Neutrophil (primary cell): ENCODE measurements around the gene SHANK1.

Experiments
- H3K27ac ChIP-seq: fragments of 200-600 bp; sonication (generic); 2 replicates; pipeline ENCODE4 v1.5.1; 2016; ENCODE audit warnings: mild to moderate bottlenecking, moderate library complexity
- H3K27me3 ChIP-seq: fragments of 200-600 bp; sonication (generic); 2 replicates; pipeline ENCODE4 v1.6.0; 2016; ENCODE audit warnings: mild to moderate bottlenecking
- H3K36me3 ChIP-seq: fragments of 200-600 bp; sonication (generic); 2 replicates; pipeline ENCODE4 v1.5.1; 2017
- H3K4me1 ChIP-seq, 2 experiments: fragments of 200-600 bp in 1 of 2; sonication (generic) in 1 of 2; 1 replicate in 1 of 2; 2 replicates in 1 of 2; pipeline versions ENCODE4 v1.5.1 to v1.6.1; 2013 to 2016; ENCODE audit warnings: low read depth in 1 of 2, low read length in 1 of 2, mild to moderate bottlenecking in 1 of 2, moderate library complexity in 1 of 2; ENCODE audit not compliant: control insufficient read depth in 1 of 2, insufficient read depth in 1 of 2
- H3K4me3 ChIP-seq, 2 experiments: fragments of 200-600 bp in 1 of 2; sonication (generic) in 1 of 2; 1 replicate in 1 of 2; 2 replicates in 1 of 2; pipeline ENCODE4 v1.5.1; 2013 to 2016; ENCODE audit warnings: low read depth in 1 of 2, low read length in 1 of 2, mild to moderate bottlenecking in 1 of 2, moderate library complexity in 1 of 2
- H3K9me3 ChIP-seq: fragments of 200-600 bp; sonication (generic); 2 replicates; pipeline ENCODE4 v1.5.1; 2016
- TF ChIP-seq, protein P1 (sequence below): fragments of 200-600 bp; sonication (generic); IDR thresholded peaks from 2 replicates; pipeline ENCODE4 v1.5.1; 2016; ENCODE audit warnings: antibody characterized with exemption

SHANK1 gene

DNA sequence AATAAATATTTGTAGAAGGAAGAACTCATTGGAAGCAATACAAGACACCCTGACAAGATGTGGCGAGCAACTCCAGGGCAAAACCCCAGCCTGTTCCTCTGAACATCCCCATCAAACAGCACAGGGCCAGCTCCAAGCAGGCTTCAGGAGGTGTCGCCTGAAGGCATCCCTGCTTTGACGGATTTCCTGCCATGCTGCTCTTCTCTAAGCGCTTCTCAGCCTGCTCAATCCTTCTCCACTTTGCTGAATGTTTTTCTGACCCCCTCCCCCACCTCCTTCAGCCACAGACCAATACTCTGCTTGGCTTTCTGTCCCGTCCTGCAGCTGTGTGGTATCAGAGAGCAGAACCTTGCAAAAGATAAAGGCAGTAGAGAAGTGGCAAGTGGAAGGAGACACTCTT is 42.0 kb downstream of the SHANK1 start:
- no peaks in the 10 kb centered on the region for H3K4me1 ChIP-seq
- H3K27ac ChIP-seq, result no peak overlapping the region
- H3K27me3 ChIP-seq, result peaks cover 80% of the 10 kb centered on the region
- no peak overlapping the region for H3K4me3 ChIP-seq
- H3K36me3 ChIP-seq, result no peaks in the 10 kb centered on the region
- H3K9me3 ChIP-seq, result no peaks in the 10 kb centered on the region
- TF ChIP-seq, protein P1, sequence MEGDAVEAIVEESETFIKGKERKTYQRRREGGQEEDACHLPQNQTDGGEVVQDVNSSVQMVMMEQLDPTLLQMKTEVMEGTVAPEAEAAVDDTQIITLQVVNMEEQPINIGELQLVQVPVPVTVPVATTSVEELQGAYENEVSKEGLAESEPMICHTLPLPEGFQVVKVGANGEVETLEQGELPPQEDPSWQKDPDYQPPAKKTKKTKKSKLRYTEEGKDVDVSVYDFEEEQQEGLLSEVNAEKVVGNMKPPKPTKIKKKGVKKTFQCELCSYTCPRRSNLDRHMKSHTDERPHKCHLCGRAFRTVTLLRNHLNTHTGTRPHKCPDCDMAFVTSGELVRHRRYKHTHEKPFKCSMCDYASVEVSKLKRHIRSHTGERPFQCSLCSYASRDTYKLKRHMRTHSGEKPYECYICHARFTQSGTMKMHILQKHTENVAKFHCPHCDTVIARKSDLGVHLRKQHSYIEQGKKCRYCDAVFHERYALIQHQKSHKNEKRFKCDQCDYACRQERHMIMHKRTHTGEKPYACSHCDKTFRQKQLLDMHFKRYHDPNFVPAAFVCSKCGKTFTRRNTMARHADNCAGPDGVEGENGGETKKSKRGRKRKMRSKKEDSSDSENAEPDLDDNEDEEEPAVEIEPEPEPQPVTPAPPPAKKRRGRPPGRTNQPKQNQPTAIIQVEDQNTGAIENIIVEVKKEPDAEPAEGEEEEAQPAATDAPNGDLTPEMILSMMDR, result no peak

DNA sequence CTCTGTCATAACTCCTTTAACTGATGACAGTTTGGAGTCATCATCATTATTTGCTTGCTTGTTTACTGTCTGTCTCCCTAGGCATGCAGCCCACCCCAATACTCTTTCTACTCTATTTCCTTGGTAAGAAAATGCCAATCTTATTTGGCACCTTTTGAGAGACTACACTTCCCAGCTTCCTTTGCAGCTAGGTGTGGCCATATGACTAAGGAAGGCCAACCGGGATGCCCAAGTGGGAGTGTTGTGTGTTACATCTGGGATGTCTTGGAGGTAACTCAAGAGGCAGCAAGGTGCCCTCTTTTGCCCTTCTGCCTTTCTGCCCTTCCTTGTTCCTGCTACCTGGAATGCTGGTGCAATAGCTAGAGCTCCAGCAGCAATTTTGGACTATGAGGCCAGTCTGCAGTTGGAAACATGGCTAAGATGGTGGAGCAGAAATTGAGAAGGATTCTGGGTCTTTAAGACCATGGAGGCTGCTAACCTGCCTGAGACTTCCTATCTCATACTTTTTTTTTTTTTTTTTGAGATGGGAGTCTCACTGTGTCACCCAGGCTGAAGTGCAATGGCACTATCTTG is 42.9 kb downstream of the SHANK1 start:
- TF ChIP-seq, protein P1, result no peak
- H3K27ac ChIP-seq, result no peak overlapping the region
- no peaks in the 10 kb centered on the region for H3K4me1 ChIP-seq
- H3K4me3 ChIP-seq, result no peak overlapping the region
- no peaks in the 10 kb centered on the region for H3K36me3 ChIP-seq
- no peaks in the 10 kb centered on the region for H3K9me3 ChIP-seq
- H3K27me3 ChIP-seq, result peaks cover 83% of the 10 kb centered on the region

DNA sequence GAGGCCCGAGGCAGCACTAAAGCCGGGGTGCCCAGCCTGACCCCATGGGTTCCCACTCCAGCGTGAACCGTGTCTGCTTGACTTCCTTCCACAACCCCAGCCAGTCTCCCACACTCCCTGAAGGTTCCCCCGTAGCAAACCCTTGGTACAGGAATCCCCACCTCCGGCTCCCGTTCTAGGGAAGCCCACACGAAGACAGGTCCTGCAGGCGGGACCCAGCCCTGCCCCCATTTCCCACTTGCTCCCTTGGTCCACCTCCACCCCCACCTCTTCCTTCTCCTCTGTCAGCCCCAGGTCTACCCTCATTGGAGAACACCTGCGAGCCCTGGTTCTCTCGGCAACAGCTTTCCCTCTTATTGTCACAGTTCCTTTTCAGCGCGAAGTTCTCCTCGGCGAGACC is 46.5 kb downstream of the SHANK1 start:
- no peak overlapping the region for H3K27ac ChIP-seq
- TF ChIP-seq, protein P1, result no peak
- H3K27me3 ChIP-seq, result peaks cover 94% of the 10 kb centered on the region
- H3K4me1 ChIP-seq, result no peaks in the 10 kb centered on the region
- no peaks in the 10 kb centered on the region for H3K36me3 ChIP-seq
- no peaks in the 10 kb centered on the region for H3K9me3 ChIP-seq
- no peak overlapping the region for H3K4me3 ChIP-seq

DNA sequence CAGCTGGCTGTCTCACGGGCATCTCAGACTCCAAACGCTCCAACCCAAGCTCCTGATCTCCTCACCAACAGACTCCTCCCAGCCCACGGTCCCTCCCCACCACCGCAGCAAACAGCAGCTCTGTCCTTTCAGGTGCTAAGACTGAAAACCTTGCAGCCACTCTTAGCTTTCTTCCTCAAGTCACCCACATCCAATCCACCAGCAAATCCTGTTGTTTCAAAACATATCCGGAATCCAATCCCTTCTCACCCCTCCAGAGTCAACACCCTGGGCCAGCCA is 49.6 kb downstream of the SHANK1 start:
- Histone ChIP-seq H3K4me3 (no peak overlapping the region), H3K9me3 (no peaks in the 10 kb centered on the region), H3K27ac (no peak overlapping the region), H3K4me1 (no peaks in the 10 kb centered on the region), H3K27me3 (peaks cover 100% of the 10 kb centered on the region), H3K36me3 (no peaks in the 10 kb centered on the region)
- TF ChIP-seq, protein P1, result no peak

DNA sequence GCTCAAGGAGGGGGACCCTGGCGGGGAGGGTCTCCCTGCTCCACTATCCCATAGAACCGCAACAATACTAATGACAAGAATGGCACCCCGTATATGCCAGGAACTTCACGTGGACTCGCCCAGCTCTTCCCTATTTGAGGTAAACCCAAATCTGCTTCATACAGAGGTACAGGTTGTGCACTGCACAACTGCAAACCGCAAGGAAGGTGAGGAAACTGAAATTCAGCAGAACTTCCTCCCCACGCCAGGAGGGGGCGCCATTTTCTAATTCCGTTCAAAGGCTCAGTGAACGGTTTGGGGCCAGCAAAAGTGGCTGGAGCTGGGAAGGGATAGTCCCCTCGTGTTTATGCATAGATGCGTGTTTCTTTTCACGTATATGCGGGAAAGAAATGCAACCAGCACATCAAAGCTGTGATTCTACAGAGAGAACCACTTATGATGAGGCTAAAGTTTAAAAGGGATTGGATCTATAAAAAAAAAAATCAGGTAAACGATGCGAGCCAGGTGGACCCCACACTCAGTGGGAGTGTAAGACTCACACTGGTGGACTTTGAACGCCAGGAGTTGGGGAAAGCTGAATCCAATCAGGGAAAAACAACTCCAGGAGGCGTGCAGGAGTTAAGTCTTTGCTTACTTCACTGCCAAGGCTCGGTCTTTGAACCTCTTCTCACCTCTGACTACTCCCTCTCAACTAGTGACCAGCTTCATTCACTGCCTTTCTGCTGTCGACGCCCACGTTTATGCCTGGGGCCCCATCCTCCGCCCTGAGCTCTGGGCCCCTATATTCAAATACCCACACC is 50.1 kb downstream of the SHANK1 start:
- H3K27me3 ChIP-seq, result peaks cover 100% of the 10 kb centered on the region
- H3K36me3 ChIP-seq, result no peaks in the 10 kb centered on the region
- TF ChIP-seq, protein P1, result peak; percentile 73

More for the DNA sequence above, 50.1 kb downstream of the SHANK1 start:
- Histone ChIP-seq H3K4me1 (no peaks in the 10 kb centered on the region), H3K9me3 (no peaks in the 10 kb centered on the region), H3K27ac (no peak overlapping the region), H3K4me3 (no peak overlapping the region)
